Omental fat pad (tissue), 4 donors: ENCODE data around the gene VPS35L. TPM values are rescaled to one million over a fixed set of nuclear protein-coding genes. Genes with fewer than 3 reads are reported as not detected.

Experiments used
- ATAC-seq: fragments of 150-250 bp; one replicate; pipeline ENCODE4 v1.9.1; 2016; ENCODE audit warnings: mild to moderate bottlenecking, moderate library complexity; ENCODE audit not compliant: low FRiP score
- DNase-seq: peaks from one replicate; pipeline ENCODE4 v3.0.0-alpha.2; 2019; ENCODE audit warnings: low spot score
- total RNA-seq, 4 donors: library from RNA; depleted of rRNA; stranded (reverse); fragments of >200 nt; gene quantifications; one replicate each; pipeline ENCODE4 v1.1.0, GENCODE V29; 2016
- TF ChIP-seq, protein P1 (sequence below), 3 donors: fragments of 450-650 bp; IDR thresholded peaks; one replicate each; pipeline ENCODE4 v1.5.1; 2016 to 2017; ENCODE audit warnings: antibody characterized with exemption in 3 of 3, mild to moderate bottlenecking in 3 of 3, moderate library complexity in 2 of 3

VPS35L gene
- total RNA-seq, 4 donors from 2014 or later: 42.4 to 59.3 (median 43.1) TPM

DNA sequence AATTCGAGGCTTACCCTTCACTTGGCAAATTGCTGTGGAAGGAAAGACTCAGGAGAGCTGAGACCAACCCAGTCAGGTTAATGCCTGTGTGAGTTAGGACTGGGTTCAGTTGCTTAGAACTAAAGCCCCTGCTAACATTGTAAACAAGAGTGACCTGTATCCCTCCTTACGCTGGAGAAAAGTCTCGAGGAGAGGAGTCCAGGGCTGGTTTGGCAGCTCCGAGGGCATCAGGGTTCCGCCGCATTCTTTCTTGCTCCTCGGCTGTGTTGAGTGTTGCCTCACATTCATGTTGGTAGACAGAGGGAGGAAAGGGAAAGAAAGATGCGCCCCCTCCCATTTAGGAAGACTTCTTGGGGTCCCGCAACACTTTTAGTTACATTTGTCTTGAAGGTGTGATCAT, 18.5 kb downstream of the VPS35L start:
- DNase-seq (no peak), ATAC-seq (no peak)
- TF ChIP-seq, protein P1, sequence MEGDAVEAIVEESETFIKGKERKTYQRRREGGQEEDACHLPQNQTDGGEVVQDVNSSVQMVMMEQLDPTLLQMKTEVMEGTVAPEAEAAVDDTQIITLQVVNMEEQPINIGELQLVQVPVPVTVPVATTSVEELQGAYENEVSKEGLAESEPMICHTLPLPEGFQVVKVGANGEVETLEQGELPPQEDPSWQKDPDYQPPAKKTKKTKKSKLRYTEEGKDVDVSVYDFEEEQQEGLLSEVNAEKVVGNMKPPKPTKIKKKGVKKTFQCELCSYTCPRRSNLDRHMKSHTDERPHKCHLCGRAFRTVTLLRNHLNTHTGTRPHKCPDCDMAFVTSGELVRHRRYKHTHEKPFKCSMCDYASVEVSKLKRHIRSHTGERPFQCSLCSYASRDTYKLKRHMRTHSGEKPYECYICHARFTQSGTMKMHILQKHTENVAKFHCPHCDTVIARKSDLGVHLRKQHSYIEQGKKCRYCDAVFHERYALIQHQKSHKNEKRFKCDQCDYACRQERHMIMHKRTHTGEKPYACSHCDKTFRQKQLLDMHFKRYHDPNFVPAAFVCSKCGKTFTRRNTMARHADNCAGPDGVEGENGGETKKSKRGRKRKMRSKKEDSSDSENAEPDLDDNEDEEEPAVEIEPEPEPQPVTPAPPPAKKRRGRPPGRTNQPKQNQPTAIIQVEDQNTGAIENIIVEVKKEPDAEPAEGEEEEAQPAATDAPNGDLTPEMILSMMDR (IDR thresholded peaks at IDR 0.05): no peak

DNA sequence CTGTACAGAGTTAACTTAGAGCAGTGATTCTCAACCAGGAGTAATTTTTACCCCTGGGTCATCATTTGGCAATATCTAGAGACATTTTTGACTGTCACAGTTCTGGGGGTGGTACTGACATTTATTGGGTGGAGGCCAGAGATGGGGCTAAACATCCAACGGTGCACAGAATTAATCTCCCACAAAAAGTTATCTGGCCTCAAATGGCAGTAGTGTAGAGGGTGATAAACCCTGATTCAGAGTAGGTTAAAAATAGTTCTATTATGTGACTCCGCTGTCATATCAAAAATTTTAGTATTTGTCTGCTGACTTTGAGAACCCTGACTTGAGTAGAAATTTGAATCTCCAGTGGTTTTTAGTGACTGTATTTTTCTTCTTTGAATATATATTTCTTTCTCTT, 19.1 kb downstream of the VPS35L start:
- DNase-seq (no peak), ATAC-seq (no peak)
- TF ChIP-seq, protein P1 (IDR thresholded peaks at IDR 0.05): no peak

DNA sequence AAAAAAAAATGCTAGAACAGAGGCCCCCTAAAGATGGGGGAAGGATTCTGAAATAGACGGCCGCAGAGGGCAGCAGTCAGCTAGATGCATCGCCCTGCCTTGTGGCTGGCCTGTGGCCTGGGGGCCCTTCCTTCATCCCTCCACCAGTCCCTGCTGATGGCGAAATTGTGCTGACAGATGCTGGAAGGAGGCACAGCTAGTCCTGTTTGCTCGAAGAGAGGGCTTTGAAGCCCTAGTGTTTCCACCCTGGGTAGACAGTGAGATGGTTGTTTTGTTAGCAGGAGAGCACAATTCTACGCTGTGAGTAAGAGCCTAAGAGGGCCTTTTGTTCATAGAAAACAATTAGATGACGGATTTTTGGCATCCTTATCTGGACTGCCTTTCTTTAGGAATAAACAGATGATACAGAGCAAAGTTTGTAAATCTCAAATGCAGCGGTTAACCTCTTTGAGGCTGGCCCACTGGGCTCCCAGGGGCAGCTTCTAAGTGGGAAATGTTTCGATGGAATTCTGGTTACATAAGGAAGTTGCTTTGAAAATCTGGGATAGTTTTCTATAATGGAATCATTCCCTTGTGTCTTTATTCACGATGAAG, 23.0 kb downstream of the VPS35L start:
- DNase-seq (no peak), ATAC-seq (no peak)
- TF ChIP-seq, protein P1 (IDR thresholded peaks at IDR 0.05): no peak

DNA sequence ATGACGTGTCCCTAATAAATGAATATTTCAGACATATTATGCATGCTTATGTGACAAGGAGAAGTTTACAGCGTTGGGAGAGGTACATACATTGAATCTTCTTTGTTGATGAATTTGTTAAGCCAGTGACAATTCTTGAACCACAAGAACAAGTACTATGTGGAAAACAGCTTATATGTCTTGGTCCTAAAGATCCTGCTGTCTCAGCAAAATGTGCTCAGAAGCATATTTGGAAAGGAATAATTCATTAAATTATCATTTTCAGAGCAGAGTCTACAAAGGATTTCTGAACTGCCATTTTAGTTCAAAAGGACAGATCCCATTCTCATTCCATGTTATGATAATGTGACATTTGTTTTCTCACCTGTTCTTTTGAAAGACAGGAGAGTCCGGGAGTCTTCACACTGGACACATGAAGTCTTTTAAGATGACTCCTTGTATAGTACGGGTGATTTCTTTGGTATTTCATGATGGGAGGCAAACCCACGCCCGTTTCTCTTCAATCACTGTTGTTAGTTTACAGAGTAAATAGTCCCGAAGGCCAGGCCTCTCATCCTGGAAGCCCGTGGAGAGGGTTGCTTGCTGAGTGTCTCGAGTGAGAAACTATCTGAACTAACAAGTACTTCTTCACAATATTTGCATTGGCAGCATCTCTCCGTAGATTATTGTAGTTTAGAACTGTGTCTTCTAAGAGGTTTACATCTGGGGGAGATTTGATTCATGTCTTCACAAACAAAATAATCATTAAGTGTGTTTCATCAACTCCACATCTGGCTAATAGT, 26.7 kb downstream of the VPS35L start:
- TF ChIP-seq, protein P1 (IDR thresholded peaks at IDR 0.05): no peak
- ATAC-seq (no peak), DNase-seq (no peak)

DNA sequence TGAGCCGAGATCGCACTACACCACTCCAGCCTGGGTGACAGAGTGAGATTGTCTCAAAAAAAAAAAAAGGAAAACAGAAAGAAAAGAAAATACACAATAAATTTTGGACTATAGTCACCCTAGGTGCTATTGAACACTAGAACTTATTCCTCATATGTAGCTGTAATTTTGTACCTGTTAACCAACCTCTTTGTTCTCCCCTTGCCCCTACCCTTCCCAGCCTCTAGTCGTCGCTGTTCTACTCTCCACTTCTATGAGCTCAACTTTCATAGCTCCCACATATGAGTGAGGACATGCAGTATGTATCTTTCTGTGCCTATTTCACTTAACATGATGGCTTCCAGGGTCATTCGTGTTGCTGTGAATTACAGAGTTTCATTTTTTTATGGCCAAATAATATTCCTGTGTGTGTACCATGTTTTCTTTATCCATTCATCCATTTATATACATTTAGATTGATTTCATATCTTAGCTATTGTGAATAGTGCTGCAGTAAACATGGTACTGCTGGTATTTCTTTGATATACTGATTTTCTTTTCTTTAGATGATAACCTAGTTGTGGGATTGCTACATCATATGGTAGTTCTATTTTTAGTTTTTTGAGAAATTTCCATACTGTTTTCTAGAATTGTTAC, 28.3 kb downstream of the VPS35L start:
- TF ChIP-seq, protein P1 (IDR thresholded peaks at IDR 0.05): no peak
- peak; percentile 76 for ATAC-seq
- DNase-seq: no peak

DNA sequence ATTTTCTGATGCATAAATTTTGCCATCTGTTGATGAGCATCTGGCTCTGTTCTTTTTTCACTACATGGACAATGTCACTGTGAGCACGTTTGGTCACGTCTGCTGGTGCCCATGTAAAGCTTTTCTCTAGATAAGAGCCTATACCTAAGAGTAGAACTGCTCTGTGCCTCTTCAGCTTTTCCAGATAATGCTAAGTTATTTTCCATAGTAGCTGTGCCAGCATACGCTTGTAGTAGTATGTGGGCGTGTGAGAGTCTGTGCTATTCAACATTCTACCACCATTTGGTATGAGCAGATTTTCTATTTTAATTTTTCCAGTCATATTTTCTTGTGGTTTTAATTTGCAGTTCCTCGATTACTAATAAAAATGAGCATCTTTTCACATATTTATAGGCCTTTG, 33.2 kb downstream of the VPS35L start:
- ATAC-seq: peak; percentile 54
- DNase-seq: no peak
- TF ChIP-seq, protein P1 (IDR thresholded peaks at IDR 0.05): no peak
